Activated naive CD4-positive, alpha-beta T cell treated with anti-CD3 and anti-CD28 coated beads for 36 hours (primary cell): ENCODE data around the gene DDIAS. TPM values are rescaled to one million over a fixed set of nuclear protein-coding genes. Genes with fewer than 3 reads are reported as not detected.
"Not testable (repeated sequence)": the region's sequence is repeated elsewhere in the genome, so short reads cannot be mapped to it uniquely, and the experiment has no call there.

ENCODE experiments used
- CTCF ChIA-PET: fragments of 350-600 bp; sonication (Branson Sonifier 250); formaldehyde crosslinking; loops from one replicate; lab custom pipeline; 2021; ENCODE audit warnings: antibody characterized with exemption; lab: Charles Lee
- DNase-seq: peaks from one replicate; pipeline ENCODE4 v3.0.0-alpha.2; 2020
- H3K27ac Mint-ChIP-seq: one replicate; pipeline ENCODE4 v1.8.0; 2021; ENCODE audit warnings: mild to moderate bottlenecking, mixed read lengths
- H3K27me3 Mint-ChIP-seq: one replicate; pipeline ENCODE4 v1.8.0; 2021; ENCODE audit warnings: low read depth, mixed read lengths
- H3K36me3 Mint-ChIP-seq: one replicate; pipeline ENCODE4 v1.8.0; 2021; ENCODE audit warnings: low read depth, mixed read lengths
- H3K4me1 Mint-ChIP-seq: one replicate; pipeline ENCODE4 v1.8.0; 2021; ENCODE audit warnings: low read depth, mixed read lengths
- H3K4me3 Mint-ChIP-seq: one replicate; pipeline ENCODE4 v1.8.0; 2021; ENCODE audit warnings: mild to moderate bottlenecking, moderate library complexity, mixed read lengths
- H3K9me3 Mint-ChIP-seq: one replicate; pipeline ENCODE4 v1.8.0; 2021; ENCODE audit warnings: mixed read lengths
- intact Hi-C: fragments of 100-400 bp; cut with micrococcal nuclease; formaldehyde crosslinking; loops from one replicate; pipeline ENCODE4 v1.15.1; 2023
- total RNA-seq, 2 experiments: library from RNA; stranded (reverse); gene quantifications; one replicate each; pipeline ENCODE4 v1.2.3, GENCODE V29; 2021

The DDIAS gene, protein sequence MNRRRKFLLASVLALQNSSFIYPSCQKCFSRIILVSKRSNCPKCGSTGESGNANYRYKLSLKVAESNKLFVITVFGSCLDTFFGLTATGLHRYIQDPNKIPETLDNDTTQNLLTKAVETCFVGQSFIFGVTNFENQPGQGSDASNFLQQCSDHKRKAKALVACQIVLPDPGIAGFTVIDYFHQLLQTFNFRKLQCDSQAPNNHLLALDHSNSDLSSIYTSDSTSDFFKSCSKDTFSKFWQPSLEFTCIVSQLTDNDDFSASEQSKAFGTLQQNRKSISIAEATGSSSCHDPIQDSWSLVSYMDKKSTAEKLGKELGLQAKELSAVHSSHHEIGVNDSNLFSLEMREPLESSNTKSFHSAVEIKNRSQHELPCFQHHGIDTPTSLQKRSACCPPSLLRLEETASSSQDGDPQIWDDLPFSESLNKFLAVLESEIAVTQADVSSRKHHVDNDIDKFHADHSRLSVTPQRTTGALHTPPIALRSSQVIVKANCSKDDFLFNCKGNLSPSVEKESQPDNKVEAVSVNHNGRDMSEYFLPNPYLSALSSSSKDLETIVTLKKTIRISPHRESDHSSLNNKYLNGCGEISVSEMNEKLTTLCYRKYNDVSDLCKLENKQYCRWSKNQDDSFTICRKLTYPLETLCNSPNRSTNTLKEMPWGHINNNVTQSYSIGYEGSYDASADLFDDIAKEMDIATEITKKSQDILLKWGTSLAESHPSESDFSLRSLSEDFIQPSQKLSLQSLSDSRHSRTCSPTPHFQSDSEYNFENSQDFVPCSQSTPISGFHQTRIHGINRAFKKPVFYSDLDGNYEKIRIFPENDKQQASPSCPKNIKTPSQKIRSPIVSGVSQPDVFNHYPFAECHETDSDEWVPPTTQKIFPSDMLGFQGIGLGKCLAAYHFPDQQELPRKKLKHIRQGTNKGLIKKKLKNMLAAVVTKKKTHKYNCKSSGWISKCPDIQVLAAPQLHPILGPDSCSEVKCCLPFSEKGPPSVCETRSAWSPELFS
- 10 to 100 TPM; 15.8 to 18.0 TPM for total RNA-seq

DNA sequence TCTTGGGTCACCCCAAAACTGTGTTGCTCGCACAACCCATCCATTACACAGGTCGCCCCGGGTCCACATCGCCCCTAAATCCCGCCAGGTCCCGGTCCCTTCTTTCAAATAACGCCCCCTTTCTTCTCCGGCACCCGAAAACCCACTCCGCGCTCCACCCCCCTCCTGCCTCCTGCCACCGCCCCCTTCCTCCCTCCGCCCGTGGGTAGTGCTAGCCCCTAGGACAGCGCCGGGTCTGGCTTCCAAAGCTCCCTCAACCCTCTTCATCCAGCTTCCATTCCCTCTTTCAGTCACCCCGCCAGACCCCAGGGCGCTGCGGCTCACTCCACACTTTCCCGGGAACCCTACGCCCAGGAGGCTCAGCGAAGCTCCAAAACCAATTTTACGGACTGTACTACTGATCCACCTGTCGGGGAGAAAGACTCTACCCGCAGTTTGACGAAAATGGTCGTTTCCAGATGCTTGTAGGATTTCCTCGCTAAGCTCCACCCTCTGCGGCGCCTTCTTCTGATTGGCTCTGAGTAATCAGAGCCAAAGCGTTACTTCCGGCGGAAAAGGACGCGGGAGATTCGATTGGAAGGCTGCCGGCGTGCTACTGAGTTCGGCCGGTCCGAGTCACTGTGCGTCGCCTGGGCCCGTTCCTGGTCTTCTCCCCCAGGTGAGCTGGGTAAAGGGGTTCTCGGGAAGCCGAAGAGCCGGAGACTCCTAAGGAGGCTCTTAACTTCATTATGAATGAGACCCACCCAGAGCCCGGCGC, at the start of gene DDIAS:
Gene DDIAS (plus strand): TSS at position 572 of the 757 bp plus-strand sequence. CDS start 13,003 bp downstream, outside the sequence.
- peak within 1 kb of the TSS; percentile 99 for H3K4me3 Mint-ChIP-seq
- no peaks in the 10 kb centered on the region for H3K9me3 Mint-ChIP-seq
- CTCF ChIA-PET = interaction anchor here (0.6 to 6.5 kb wide), 13 partner anchors 14 to 349 kb away, joined by 3 to 57 read pairs (median 3); partner anchors contain the start of gene RAB30
- peak within 1 kb of the TSS; percentile 99 for H3K27ac Mint-ChIP-seq
- intact Hi-C loops = loop anchor here (1.0 to 10.0 kb wide), 14 partner anchors 19 to 823 kb away; partner anchors contain the start of genes ANKRD42, CCDC90B and RAB30
- DNase-seq = peak; percentile 98
- H3K36me3 Mint-ChIP-seq = peaks cover 2% of the 10 kb centered on the region
- peaks cover 50% of the 10 kb centered on the region for H3K4me1 Mint-ChIP-seq
- H3K27me3 Mint-ChIP-seq = no peaks in the 10 kb centered on the region

DNA sequence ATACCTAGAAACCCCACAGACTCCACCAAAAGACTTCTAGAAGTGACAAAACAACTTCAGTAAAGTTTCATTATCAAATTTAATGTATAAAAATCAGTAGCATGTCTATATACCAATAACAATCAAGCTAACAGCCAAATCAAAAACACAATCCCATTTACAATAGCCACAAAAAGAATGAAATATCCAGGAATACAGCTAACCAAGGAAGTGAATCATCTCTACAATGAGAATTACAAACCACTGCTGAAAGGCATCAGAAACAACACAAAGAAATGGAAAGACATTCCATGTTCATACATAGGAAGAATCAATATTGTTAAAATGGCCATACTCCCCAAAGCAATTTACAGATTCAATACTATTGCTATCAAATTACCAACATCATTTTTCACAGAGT, 47.3 kb upstream of the DDIAS start:
- CTCF ChIA-PET = interaction anchor here (0.6 kb wide), 1 partner anchor 424 kb away, joined by 4 read pairs; no protein-coding TSS in a partner anchor
- H3K27me3 Mint-ChIP-seq = no peaks in the 10 kb centered on the region
- no peak for DNase-seq
- intact Hi-C loops = no loop called here
- H3K4me1 Mint-ChIP-seq = no peaks in the 10 kb centered on the region
- H3K9me3 Mint-ChIP-seq = no peaks in the 10 kb centered on the region
- no peak overlapping the region for H3K27ac Mint-ChIP-seq
- H3K36me3 Mint-ChIP-seq = peaks cover 7% of the 10 kb centered on the region
- H3K4me3 Mint-ChIP-seq = no peak overlapping the region

DNA sequence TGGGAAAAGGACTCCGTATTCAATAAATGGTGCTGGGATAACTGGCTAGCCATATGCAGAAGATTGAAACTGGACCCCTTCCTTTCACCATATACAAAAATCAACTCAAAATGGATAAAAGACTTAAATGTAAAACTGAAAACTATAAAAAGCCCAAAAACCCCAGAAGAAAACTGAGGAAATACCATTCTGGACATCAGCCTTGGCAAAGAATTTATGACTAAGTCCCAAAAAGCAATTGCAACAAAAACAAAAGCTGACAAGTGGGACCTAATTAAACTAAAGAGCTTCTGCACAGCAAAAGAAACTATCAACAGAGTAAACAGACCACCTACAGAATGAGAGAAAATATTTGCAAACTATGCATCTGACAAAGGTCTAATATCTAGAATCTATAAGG, 46.6 kb upstream of the DDIAS start:
- intact Hi-C loops, H3K27me3 Mint-ChIP-seq, H3K4me3 Mint-ChIP-seq, H3K36me3 Mint-ChIP-seq, DNase-seq, CTCF ChIA-PET, H3K9me3 Mint-ChIP-seq, H3K4me1 Mint-ChIP-seq, H3K27ac Mint-ChIP-seq: not testable (repeated sequence)

DNA sequence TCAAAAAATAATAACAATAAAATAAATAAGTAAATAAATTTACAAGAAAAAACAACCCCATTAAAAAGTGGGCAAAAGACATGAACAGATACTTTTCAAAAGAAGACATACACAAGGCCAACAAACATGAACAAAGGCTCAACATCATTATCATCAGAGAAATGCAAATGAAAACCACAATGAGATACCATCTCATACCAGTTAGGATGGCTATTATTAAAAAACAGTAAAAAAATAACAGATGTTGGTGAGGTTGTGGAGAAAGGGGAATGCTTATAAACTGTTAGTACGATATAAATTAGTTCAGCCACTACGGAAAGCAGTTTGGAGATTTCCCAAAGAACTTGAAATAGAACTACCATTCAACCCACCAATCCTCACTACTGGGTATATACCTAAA, 45.9 kb upstream of the DDIAS start:
- peaks cover 7% of the 10 kb centered on the region for H3K36me3 Mint-ChIP-seq
- DNase-seq = no peak
- intact Hi-C loops = no loop called here
- no peak overlapping the region for H3K27ac Mint-ChIP-seq
- no peaks in the 10 kb centered on the region for H3K27me3 Mint-ChIP-seq
- H3K4me1 Mint-ChIP-seq = no peaks in the 10 kb centered on the region
- CTCF ChIA-PET = no interaction called here
- H3K9me3 Mint-ChIP-seq = no peaks in the 10 kb centered on the region
- no peak overlapping the region for H3K4me3 Mint-ChIP-seq

DNA sequence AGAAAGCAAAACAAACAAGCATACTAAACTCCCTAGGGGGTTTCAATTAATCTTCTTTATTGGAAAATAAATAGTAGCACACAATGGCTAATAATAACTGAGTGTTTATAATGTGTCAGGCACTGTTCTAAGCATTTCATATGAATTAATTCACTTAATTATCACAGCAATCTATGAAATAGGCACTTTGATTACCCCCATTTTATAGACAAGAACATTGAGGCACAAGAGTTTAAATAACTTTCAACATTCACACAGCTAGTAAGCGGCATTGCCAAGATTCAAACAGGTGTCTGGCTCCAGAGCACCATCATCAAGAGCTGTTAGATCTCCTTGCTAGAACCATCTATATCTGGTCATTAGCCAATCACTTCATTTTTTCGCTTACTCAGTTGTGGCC, 44.4 kb upstream of the DDIAS start:
- H3K4me1 Mint-ChIP-seq = no peaks in the 10 kb centered on the region
- CTCF ChIA-PET = interaction anchor here (1.4 kb wide), 1 partner anchor 10 kb away, joined by 7 read pairs; no protein-coding TSS in a partner anchor
- peaks cover 7% of the 10 kb centered on the region for H3K36me3 Mint-ChIP-seq

DNA sequence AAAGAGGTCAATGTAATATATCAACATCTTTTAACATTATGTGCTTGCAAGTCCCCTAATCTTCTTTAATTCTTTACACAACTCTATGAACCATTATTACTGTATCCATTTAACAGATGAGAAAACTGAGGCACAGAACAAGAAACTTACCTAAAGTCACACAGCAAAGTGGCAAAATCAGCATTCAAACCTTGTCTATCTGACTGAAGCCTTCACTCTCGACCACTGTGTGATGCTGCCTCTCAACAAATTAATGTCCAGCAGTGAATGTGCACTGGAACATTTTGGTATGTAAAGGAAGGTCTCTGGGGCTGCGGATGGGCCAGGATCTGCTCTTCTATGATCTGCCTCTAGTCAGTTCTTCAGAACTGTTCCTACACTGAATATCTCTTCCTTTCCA, 43.4 kb upstream of the DDIAS start:
- no peaks in the 10 kb centered on the region for H3K9me3 Mint-ChIP-seq
- DNase-seq = no peak
- no peak overlapping the region for H3K27ac Mint-ChIP-seq
- H3K36me3 Mint-ChIP-seq = peaks cover 7% of the 10 kb centered on the region
- CTCF ChIA-PET = interaction anchor here (1.2 kb wide), 1 partner anchor 9 kb away, joined by 3 read pairs; no protein-coding TSS in a partner anchor
- no peak overlapping the region for H3K4me3 Mint-ChIP-seq
- no peaks in the 10 kb centered on the region for H3K27me3 Mint-ChIP-seq
- H3K4me1 Mint-ChIP-seq = peaks cover under 1% of the 10 kb centered on the region
- intact Hi-C loops = no loop called here

More for the DNA sequence above, 44.4 kb upstream of the DDIAS start:
- intact Hi-C loops = no loop called here
- Mint-ChIP-seq H3K27me3 (no peaks in the 10 kb centered on the region), H3K4me3 (no peak overlapping the region), H3K27ac (no peak overlapping the region), H3K9me3 (no peaks in the 10 kb centered on the region)
- no peak for DNase-seq

DNA sequence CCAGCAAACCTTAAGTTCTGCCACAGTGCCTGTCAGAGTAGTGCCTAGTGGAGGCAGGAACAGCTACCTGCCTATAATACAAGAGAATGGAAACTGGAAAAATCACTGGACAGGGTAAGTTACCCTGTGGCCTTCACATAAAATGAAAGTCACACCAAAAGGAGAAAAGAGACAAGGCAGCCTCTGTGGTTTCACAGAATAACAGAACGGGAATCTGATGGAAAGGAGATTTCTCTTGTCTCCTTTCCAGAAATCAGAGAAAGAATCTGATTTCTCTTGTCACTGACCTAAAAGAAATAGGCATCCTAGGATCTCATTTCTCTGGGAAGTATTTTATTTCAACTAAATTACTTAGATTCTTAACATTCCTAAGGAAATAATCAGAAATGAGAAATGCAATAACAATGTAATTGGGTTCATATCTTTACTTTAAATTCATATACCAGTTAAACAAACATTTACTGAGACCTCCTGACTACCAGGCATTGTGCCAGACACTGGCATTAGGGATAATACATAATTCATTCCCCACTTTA, 42.9 kb upstream of the DDIAS start:
- H3K36me3 Mint-ChIP-seq = peaks cover 7% of the 10 kb centered on the region
- H3K9me3 Mint-ChIP-seq = no peaks in the 10 kb centered on the region
- no peaks in the 10 kb centered on the region for H3K27me3 Mint-ChIP-seq
- no peak overlapping the region for H3K27ac Mint-ChIP-seq
- H3K4me3 Mint-ChIP-seq = no peak overlapping the region
- intact Hi-C loops = no loop called here
- no peak for DNase-seq
- peaks cover 4% of the 10 kb centered on the region for H3K4me1 Mint-ChIP-seq
- CTCF ChIA-PET = interaction anchor here (1.2 to 1.3 kb wide), 2 partner anchors 9 kb away, joined by 3 to 4 read pairs; no protein-coding TSS in a partner anchor

DNA sequence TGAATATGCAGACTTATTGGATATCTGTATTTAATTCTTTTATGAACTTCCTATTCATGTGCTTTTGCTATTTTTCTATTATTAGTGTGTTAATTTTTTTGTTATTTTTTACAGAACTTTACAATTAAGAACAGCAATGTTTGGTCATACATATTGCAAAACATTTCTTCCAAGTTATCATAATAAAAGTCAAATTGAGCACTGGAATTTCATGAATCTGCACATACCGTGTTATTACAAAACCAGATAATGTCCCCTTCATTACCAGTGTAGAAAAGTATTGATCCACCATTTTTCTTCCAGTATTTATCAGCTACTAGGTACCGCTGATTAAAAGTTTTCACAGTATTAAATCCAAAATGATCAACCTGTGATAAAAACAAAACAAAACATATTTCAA, 41.8 kb upstream of the DDIAS start:
- peaks cover 4% of the 10 kb centered on the region for H3K4me1 Mint-ChIP-seq
- CTCF ChIA-PET = interaction anchor here (1.3 kb wide), 1 partner anchor 10 kb away, joined by 4 read pairs; no protein-coding TSS in a partner anchor
- intact Hi-C loops = loop anchor here (5.0 to 10.0 kb wide), 2 partner anchors 127 to 585 kb away; partner anchors contain the start of gene FAM181B
- peaks cover 5% of the 10 kb centered on the region for H3K36me3 Mint-ChIP-seq
- H3K27me3 Mint-ChIP-seq = no peaks in the 10 kb centered on the region
- DNase-seq = no peak
- no peak overlapping the region for H3K27ac Mint-ChIP-seq
- H3K9me3 Mint-ChIP-seq = no peaks in the 10 kb centered on the region
- no peak overlapping the region for H3K4me3 Mint-ChIP-seq

DNA sequence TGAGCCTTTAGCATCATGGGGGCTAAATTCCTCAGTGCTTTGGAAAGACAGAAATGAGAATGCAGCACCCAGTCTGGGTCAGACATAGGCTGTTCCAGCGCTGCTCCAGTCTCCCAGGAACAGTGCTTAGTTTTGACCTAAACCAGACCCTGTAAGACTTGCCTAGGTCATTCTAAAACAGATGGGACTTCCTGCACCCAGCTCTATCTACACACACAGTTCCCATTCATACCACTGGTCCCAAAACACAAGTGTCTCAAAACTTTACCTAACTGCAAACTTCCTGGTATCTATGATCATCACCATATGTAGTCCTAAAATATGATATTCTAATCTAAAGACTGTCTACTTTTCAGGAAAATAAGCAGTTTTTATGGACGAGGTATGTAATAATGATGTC, 39.2 kb upstream of the DDIAS start:
- no peaks in the 10 kb centered on the region for H3K9me3 Mint-ChIP-seq
- DNase-seq = no peak
- CTCF ChIA-PET = interaction anchor here (0.9 to 1.4 kb wide), 4 partner anchors 95 to 387 kb away, joined by 3 to 13 read pairs (median 6); no protein-coding TSS in a partner anchor
- no peaks in the 10 kb centered on the region for H3K27me3 Mint-ChIP-seq
- peaks cover 5% of the 10 kb centered on the region for H3K4me1 Mint-ChIP-seq
- H3K36me3 Mint-ChIP-seq = peaks cover 2% of the 10 kb centered on the region
- no peak overlapping the region for H3K27ac Mint-ChIP-seq
- intact Hi-C loops = loop anchor here (5.0 to 10.0 kb wide), 2 partner anchors 130 to 582 kb away; partner anchors contain the start of gene FAM181B
- H3K4me3 Mint-ChIP-seq = no peak overlapping the region

DNA sequence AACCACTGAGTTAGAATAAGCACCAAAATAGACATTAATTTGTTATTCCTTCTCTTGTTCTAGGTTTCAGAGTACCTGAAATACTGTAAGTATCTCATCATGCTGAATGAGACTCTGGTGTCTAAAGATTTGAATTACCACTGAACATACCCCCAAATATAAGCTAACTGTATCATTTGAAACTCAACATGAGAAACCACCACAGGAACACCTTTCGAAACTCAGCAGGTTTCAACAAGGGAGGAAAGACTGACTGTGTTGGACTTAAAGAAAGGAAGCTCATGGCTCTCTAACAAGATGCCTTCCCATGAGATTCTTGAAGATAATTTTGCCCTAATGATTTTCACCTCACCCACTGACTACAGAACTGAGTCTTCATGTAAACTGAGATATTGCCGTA, 38.3 kb upstream of the DDIAS start:
- peaks cover 9% of the 10 kb centered on the region for H3K4me1 Mint-ChIP-seq
- intact Hi-C loops = loop anchor here (5.0 to 10.0 kb wide), 2 partner anchors 131 to 582 kb away; partner anchors contain the start of gene FAM181B
- no peak overlapping the region for H3K27ac Mint-ChIP-seq
- no peaks in the 10 kb centered on the region for H3K36me3 Mint-ChIP-seq
- no peak for DNase-seq
- no peak overlapping the region for H3K4me3 Mint-ChIP-seq
- no peaks in the 10 kb centered on the region for H3K9me3 Mint-ChIP-seq
- CTCF ChIA-PET = interaction anchor here (0.9 to 1.4 kb wide), 4 partner anchors 96 to 386 kb away, joined by 3 to 13 read pairs (median 6); no protein-coding TSS in a partner anchor
- no peaks in the 10 kb centered on the region for H3K27me3 Mint-ChIP-seq

DNA sequence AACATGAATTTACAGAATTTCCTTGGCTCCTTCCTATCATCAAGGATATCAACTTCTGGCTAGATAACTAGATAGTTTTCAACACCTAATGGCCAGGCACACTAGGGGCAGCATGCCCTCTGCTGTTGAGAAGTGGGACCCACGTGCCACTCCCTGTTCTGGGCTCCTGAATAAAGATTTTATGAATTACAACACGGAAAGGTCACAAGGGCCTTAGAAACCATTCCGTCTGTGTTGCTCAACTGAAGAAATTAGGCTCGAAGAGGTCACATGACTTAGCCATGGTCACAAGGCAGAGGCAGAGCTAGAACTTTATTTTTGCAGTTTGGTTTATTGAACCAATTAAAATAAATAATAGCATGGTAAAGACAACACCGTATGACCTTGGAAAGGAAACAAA, 37.3 kb upstream of the DDIAS start:
- no peaks in the 10 kb centered on the region for H3K27me3 Mint-ChIP-seq
- peaks cover 9% of the 10 kb centered on the region for H3K4me1 Mint-ChIP-seq
- DNase-seq = peak; percentile 53
- no peak overlapping the region for H3K27ac Mint-ChIP-seq
- H3K4me3 Mint-ChIP-seq = no peak overlapping the region
- H3K9me3 Mint-ChIP-seq = no peaks in the 10 kb centered on the region
- CTCF ChIA-PET = interaction anchor here (1.4 kb wide), 1 partner anchor 147 kb away, joined by 7 read pairs; no protein-coding TSS in a partner anchor
- H3K36me3 Mint-ChIP-seq = no peaks in the 10 kb centered on the region
- intact Hi-C loops = loop anchor here (1.0 to 10.0 kb wide), 4 partner anchors 89 to 581 kb away; partner anchors contain the start of gene FAM181B
